Measurements from ENCODE around the gene OVAAL.

OVAAL gene

GRCh38 chr1:180572760-180573159 is 14.0 kb downstream of the OVAAL start:
- no peak for DNase-seq

- no peak for DNase-seq
Measured at GRCh38 chr1:180574031-180574713, 15.4 kb downstream of the OVAAL start.

DNA sequence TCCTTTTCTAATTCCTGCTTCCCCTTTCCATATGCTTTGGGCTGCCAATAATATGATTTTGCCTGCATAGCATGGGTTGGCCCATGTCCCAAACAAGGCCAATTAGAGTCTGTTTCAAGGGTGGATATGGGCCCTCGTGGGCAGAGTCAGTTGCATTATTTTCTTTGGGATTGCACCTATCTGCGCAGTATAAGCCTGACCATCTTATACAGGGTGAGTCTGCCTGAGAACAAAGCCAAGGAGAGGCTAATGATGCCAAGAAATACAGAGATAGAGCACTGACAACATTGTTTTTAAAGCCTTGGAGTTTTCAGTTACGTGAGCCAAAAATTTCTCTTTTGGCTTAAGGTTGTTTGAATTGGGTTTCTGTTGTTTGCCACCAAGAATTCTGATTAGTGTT is 18.6 kb downstream of the OVAAL start:
- no peak for DNase-seq

GRCh38 chr1:180579961-180580611 is 21.3 kb downstream of the OVAAL start:
- DNase-seq: no peak

DNA sequence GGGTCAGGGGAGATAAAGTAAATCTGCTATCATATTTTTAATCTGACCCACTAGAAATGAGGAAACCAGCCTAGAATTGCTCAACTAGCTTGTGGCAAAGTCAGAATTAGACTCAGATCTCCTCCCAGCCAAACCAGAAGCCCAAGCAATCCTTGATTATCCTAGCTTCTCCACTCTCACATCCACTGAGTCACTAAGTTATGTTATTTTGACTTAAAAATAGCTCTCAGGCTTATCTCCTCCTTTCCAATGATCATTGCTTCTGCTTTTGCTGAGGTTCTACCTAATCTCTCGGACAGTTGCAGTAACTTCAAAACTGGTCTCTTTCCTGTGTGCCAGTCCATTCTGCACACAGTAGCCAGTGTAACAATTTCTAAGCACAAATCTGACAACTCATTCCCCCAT is 22.9 kb downstream of the OVAAL start:
- no peak for DNase-seq

DNA sequence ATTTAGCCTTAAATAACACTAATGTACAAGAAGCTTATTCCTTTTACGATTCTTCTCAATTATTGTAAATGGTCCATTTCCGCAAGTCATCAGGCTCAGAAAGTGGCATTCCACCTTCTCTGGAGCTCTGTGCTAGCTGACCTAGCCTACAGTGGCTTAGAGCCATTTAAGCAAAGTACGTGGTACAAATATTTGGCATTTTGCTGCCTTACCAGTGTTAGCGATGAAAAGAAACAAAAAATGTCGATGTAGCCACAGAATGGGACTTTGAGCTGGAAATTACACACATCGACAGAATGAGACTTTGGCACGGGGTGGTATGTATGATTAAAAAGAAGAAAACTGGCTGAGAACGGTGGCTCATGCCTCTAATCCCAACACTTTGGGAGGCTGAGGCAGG is 26.1 kb downstream of the OVAAL start:
- DNase-seq: no peak

- no peak for DNase-seq
Measured at GRCh38 chr1:180585994-180586359, 27.2 kb downstream of the OVAAL start.

DNA sequence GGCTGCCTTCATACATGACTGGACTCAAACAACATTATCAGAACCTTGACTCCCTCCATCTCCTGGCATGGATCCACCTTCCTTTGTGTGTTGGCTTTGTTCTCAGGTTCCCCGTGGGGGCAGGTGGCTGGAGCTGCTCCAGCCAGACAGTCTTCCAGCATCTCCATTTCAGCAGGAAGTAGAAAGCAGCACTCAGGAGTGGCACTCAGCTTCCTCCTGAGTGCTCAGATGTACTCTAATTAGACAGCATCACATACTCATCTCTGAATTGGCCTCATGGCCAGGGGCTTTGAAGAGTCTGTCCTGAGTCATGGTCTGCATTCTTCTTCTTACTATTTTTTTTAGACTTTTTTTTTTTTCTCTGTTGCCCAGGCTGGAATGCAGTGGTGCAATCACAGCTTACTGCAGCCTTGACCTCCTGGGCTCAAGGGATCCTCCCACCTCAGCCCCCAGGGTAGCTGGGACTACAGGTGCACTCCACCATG is 27.9 kb downstream of the OVAAL start:
- DNase-seq: no peak

GRCh38 chr1:180588121-180588520 is 29.4 kb downstream of the OVAAL start:
- DNase-seq: no peak

GRCh38 chr1:180590889-180591288 is 32.1 kb downstream of the OVAAL start:
- DNase-seq: no peak

- DNase-seq: no peak
Measured at GRCh38 chr1:180593382-180593781, 34.6 kb downstream of the OVAAL start.

DNA sequence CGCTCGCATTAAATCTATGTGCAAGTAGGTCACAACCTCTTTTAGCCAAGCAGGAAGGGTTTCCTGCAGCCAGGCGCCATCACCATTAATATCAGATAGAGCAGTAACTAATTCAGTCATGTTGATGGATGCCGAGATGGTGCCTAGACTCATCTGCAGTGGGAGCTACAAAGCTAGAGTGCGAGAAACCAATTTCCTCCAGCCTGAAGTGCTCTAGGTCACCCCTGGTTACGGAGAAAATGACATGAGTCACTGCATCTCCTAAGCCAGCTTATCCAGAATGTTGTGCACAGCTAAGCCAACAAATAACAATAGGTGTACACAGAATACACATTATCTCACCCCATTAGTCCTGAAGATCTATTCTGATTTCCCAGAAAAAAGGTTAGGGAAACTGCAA is 36.0 kb downstream of the OVAAL start:
- DNase-seq: no peak

DNA sequence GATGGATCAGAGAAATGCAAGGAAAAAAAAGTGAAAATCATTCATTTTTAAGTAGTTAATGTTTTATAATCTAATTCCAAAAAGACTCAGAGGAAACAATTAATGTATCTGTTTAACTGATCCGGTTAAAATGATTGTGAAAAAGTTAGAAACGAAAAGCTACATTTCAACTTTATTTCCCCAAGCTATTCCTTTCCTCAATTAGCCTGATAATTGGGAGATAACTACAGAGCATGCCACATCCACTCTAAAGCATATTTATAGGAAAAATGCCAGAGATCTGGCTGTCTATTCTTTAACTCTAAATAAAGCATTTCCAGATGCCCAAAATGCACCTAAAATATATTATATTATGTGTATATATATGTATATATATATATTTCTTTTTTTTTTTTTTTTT is 37.2 kb downstream of the OVAAL start:
- no peak for DNase-seq

GRCh38 chr1:180597520-180597919 is 38.8 kb downstream of the OVAAL start:
- no peak for DNase-seq

DNA sequence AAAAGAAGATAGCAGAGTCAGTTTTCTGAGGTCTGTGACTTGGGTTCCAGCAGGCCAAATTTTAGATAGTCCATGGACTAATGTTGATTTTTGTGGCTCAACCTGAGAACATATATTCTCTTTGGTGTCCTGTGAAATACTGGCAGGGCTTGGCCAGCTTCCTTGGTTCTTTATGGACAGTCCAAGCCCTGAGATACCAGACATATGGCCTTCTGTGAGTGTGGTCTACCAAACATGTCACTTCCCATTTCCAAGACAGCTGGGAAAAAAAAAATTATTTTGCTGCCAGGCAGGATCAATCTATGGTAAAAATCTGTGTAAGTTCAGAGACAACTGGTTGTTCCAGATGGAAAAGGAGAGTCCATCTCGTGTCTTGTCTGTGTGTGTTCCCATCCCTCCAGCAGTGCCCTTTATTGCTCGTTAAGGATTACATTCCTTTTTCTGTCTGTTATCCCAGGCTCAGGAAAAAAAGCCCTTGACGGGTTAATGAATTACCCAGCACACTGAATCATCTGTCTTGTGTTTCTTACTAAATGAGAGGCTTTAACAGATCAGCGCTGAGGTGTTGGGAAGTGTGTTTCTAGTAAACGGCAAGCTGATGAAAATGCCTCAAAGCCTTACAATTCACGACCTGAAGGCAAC is 39.7 kb downstream of the OVAAL start:
- no peak for DNase-seq

DNA sequence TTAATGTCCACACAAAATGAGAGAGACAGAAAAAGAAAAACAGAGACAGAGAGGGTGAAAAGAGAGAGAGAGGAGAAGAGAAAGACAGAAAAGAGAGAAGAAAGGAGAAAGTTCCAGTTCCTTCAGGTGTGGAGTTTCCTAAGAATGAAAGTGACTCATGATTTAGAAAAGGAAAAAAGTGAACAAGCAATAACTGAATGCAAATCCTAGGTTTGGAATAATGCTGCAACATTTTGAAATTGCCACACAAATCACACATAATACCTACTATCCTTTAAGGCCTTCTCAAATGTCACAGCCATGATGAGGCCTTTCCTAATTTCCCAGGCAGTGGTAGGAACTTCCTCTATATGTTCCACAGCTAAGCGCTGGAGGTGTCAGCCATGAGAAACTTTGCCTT is 41.6 kb downstream of the OVAAL start:
- DNase-seq: no peak

- DNase-seq: no peak
Measured at GRCh38 chr1:180601512-180601911, 42.7 kb downstream of the OVAAL start.

DNA sequence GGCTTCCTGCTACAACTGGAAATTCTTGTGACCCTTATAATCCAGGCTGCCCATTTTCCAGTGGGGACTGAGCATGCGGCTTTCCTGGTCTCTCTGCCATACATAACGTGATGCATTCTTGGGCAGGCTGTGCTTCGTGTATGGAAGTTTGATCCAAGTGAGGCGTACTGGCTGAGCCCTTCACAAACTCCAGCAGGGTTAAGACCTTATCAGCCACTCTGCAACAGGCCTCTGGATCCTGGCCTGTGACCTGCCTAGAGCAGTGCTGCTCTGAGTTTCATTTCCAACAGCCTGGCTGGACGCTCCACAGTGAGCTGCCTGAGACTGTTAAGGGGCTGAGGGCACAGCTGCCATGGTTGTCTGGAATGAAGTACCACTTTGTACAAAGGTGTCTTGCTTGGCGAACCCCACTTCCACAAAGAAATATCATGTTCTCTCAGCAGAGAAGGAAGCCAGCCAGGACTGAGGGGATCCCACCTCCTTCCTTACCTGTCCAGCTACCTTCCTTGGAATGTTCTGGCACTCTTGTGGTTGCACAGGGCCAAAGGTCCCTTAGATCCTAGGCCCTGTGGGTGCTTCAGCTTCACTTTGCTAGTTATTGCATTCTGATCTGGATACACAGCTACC is 44.6 kb downstream of the OVAAL start:
- DNase-seq: no peak

- DNase-seq: no peak
Measured at GRCh38 chr1:180603850-180604226, 45.1 kb downstream of the OVAAL start.

DNA sequence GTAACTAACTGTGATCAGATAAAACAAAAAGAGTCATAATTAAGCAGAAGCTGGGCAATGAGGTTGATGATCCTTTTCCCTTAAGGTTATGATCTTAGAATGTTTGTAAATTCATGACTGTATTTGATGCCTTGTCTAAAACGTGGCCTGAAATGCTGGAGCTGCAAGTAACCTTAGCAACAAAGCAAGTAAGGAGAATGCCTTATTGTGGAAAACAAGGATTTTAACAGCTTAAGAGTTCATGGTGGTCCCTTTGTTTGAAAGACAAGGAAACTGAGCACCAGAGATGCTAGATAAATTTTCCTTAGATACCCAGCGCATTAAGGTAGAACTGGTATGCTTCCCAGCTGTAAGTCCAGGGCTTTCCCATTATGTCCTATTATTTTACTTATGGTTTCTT is 47.4 kb downstream of the OVAAL start:
- DNase-seq: no peak

GRCh38 chr1:180609643-180610555 is 51.1 kb downstream of the OVAAL start:
- DNase-seq: no peak

- DNase-seq: no peak
Measured at GRCh38 chr1:180610556-180611015, 51.8 kb downstream of the OVAAL start.
